Natural killer cell (primary cell): Measurements from ENCODE around the gene SLC38A1. TPM values are rescaled to one million over a fixed set of nuclear protein-coding genes. Genes with fewer than 3 reads are reported as not detected.

Experiments
- ATAC-seq, 3 donors: fragments of 150-1000 bp in 2 of 3; fragments of 200-7000 bp in 1 of 3; cut with Tn5 transposase; 1 replicate in 1 of 3; 2 replicates in 2 of 3; pipeline ENCODE4 v1.10.0; 2021; ENCODE audit warnings: mild to moderate bottlenecking in 2 of 3, moderate library complexity in 2 of 3
- DNase-seq, 2 donors: peaks; one replicate each; pipeline versions ENCODE4 v3.0.0 to v3.0.0-alpha.2; 2013 to 2021; ENCODE audit warnings: mixed read lengths in 1 of 2
- H3K27ac ChIP-seq: one replicate; pipeline ENCODE4 v1.5.1; 2013; ENCODE audit warnings: mild to moderate bottlenecking, low read length
- H3K27me3 ChIP-seq: one replicate; pipeline ENCODE4 v1.6.1; 2013; ENCODE audit warnings: low read length; ENCODE audit not compliant: control insufficient read depth, insufficient read depth
- H3K36me3 ChIP-seq: one replicate; pipeline ENCODE4 v1.6.1; 2013; ENCODE audit warnings: low read length; ENCODE audit not compliant: control insufficient read depth, insufficient read depth
- H3K4me1 ChIP-seq: one replicate; pipeline ENCODE4 v1.6.1; 2013; ENCODE audit warnings: low read length; ENCODE audit not compliant: control insufficient read depth, insufficient read depth
- H3K4me3 ChIP-seq: one replicate; pipeline ENCODE4 v1.5.1; 2013; ENCODE audit warnings: low read length
- H3K9me3 ChIP-seq: one replicate; pipeline ENCODE4 v1.6.1; 2013; ENCODE audit warnings: low read length; ENCODE audit not compliant: control insufficient read depth, insufficient read depth
- H3K27ac Mint-ChIP-seq, 2 donors: one replicate each; pipeline ENCODE4 v1.8.0; 2022; ENCODE audit warnings: mild to moderate bottlenecking in 2 of 2, mixed read lengths in 2 of 2, moderate library complexity in 1 of 2
- H3K27me3 Mint-ChIP-seq, 2 donors: one replicate each; pipeline ENCODE4 v1.8.0; 2022; ENCODE audit warnings: low read depth in 2 of 2, mixed read lengths in 2 of 2
- H3K36me3 Mint-ChIP-seq: one replicate; pipeline ENCODE4 v1.8.0; 2022; ENCODE audit warnings: mixed read lengths
- H3K4me1 Mint-ChIP-seq, 2 donors: one replicate each; pipeline ENCODE4 v1.8.0; 2022; ENCODE audit warnings: mixed read lengths in 2 of 2
- H3K4me3 Mint-ChIP-seq: one replicate; pipeline ENCODE4 v1.8.0; 2022; ENCODE audit warnings: mild to moderate bottlenecking, moderate library complexity, mixed read lengths
- H3K9me3 Mint-ChIP-seq, 2 donors: one replicate each; pipeline ENCODE4 v1.8.0; 2022; ENCODE audit warnings: mixed read lengths in 2 of 2
- WGBS: methylation state at CpG from one replicate; pipeline ENCODE4 v1.1.7; 2013; ENCODE audit warnings: missing lambda C conversion rate; ENCODE audit not compliant: insufficient coverage; 5-methylcytosine and 5-hydroxymethylcytosine counted together
- intact Hi-C: fragments of 100-400 bp; cut with micrococcal nuclease; formaldehyde crosslinking; loops from one replicate; pipeline ENCODE4 v1.14.2; 2022
- total RNA-seq, 4 donors: library from RNA; stranded (reverse); fragments of 120-200 nt in 1 of 4; gene quantifications; one replicate each; pipeline versions ENCODE4 v1.2.3 to v1.2.4, GENCODE V29; 2013 to 2022
- TF ChIP-seq, protein P1 (sequence below): fragments of 200-600 bp; IDR thresholded peaks from one replicate; pipeline ENCODE4 v1.8.0; 2022; ENCODE audit warnings: antibody characterized with exemption

The SLC38A1 gene
- total RNA-seq, 3 donors from 2014 or later (not counting 1 experiment from before 2014, with no cell fraction given) = 295 to 385 (median 354) TPM

DNA sequence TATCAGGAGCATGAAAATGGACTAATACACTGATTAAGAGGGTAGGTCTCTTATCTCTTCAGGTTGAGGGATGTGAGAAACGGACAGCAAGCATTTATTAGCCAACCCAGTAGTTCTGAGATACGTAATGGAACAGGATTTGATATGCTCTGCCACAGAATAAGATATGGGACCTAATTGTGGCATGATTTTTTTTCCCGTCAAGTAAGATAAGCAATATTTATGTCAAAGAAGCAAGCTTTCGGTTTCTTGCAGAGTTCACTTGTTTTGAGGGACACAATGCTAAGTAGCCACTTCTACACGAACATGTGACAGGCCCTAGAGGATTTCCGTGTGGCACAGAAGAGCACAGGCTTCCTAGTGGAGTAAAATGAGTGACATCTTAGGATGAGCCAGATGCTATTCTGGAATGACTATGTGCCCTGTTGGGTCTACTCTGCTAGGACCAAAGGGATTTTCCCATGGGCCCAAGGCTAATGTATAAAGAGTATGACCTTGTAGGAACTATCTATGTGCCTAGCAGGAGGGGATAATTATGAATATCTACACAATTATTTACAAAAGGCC is 57.9 kb downstream of the SLC38A1 start:
- Mint-ChIP-seq H3K9me3 (no peaks in the 10 kb centered on the region), H3K27me3 (no peaks in the 10 kb centered on the region), H3K4me3 (peak overlapping the region; percentile 25), H3K36me3 (peaks cover 8% of the 10 kb centered on the region), H3K4me1 (peaks cover 70 to 83% of the 10 kb centered on the region in 2 donors), H3K27ac (peak overlapping the region; percentile 97 to 98)
- Histone ChIP-seq H3K27ac (peak overlapping the region; percentile 80), H3K4me1 (peaks cover 37% of the 10 kb centered on the region), H3K9me3 (no peaks in the 10 kb centered on the region), H3K27me3 (no peaks in the 10 kb centered on the region), H3K4me3 (no peak overlapping the region), H3K36me3 (peaks cover 48% of the 10 kb centered on the region)
- DNase-seq (peak in 1 of 2 donors; percentile 48), ATAC-seq (no peak)
- WGBS = 82% methylated on average over 6 of the region's 6 CpGs
- intact Hi-C loops = loop anchor here (1.0 kb wide), 1 partner anchor 58 kb away; the partner anchor contains the start of gene SLC38A1
- TF ChIP-seq, protein P1, sequence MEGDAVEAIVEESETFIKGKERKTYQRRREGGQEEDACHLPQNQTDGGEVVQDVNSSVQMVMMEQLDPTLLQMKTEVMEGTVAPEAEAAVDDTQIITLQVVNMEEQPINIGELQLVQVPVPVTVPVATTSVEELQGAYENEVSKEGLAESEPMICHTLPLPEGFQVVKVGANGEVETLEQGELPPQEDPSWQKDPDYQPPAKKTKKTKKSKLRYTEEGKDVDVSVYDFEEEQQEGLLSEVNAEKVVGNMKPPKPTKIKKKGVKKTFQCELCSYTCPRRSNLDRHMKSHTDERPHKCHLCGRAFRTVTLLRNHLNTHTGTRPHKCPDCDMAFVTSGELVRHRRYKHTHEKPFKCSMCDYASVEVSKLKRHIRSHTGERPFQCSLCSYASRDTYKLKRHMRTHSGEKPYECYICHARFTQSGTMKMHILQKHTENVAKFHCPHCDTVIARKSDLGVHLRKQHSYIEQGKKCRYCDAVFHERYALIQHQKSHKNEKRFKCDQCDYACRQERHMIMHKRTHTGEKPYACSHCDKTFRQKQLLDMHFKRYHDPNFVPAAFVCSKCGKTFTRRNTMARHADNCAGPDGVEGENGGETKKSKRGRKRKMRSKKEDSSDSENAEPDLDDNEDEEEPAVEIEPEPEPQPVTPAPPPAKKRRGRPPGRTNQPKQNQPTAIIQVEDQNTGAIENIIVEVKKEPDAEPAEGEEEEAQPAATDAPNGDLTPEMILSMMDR = no peak

DNA sequence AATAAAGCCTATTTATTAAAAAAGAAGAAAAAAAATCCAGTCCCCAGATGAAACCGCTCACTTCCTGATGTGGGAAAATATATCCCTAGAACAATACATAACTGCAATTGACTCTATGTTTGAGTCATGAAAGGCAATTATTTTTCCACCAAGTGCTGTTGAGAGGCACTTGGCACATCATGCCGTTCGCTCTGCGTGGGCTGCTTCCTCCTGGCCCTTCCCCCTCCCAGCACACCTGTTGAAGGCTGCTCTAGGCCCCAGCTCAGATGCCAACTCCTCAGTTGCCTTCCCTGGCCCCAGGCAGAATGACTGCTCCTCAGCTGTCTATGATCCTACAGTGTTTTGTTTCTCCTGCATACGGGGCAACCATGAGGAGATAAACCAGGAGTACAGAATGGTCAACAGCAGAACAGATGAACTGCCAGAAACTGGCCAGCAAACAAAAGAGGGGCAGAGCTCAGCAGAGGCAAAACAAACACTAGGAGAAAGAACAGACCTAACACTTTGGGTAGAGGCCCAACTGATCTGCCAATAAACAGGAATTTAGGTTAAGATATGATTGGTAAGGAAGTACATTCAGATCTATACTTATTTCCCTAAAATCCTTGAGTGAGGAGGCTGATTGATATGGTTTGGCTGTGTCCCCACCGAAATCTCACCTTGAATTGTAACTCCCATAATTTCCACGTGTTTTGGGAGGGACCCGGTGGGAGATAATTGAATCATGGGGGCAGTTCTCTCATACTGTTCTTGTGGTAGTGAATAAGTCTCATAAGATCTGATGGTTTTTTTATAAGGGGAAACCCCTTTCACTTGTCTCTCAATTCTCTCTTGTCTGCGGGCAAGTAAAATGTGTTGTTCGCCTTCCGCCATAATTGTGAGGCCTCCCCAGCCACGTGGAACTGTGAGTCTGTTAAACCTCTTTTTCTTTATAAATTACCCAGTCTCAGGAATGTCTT is 58.6 kb downstream of the SLC38A1 start:
- TF ChIP-seq, protein P1 = no peak
- DNase-seq (peak in 1 of 2 donors; percentile 79), ATAC-seq (peak in 2 of 3 donors; percentile 21 to 38)
- Mint-ChIP-seq H3K9me3 (no peaks in the 10 kb centered on the region), H3K36me3 (peaks cover 8% of the 10 kb centered on the region), H3K4me3 (peak overlapping the region; percentile 33), H3K4me1 (peaks cover 63 to 76% of the 10 kb centered on the region in 2 donors), H3K27ac (peak overlapping the region; percentile 97 to 98), H3K27me3 (no peaks in the 10 kb centered on the region)
- H3K9me3 ChIP-seq = no peaks in the 10 kb centered on the region
- intact Hi-C loops = loop anchor here (1.0 kb wide), 1 partner anchor 59 kb away; the partner anchor contains the start of gene SLC38A1
- H3K27ac ChIP-seq = peak overlapping the region; percentile 80
- 39% methylated on average over 9 of the region's 12 CpGs for WGBS
- H3K27me3 ChIP-seq = no peaks in the 10 kb centered on the region
- no peak overlapping the region for H3K4me3 ChIP-seq
- H3K4me1 ChIP-seq = peaks cover 30% of the 10 kb centered on the region
- H3K36me3 ChIP-seq = peaks cover 55% of the 10 kb centered on the region

GRCh38 chr12:46209170-46209569 is 59.7 kb downstream of the SLC38A1 start:
- Mint-ChIP-seq H3K4me3 (peak overlapping the region; percentile 33), H3K27ac (peak overlapping the region; percentile 97 to 98), H3K9me3 (no peaks in the 10 kb centered on the region), H3K4me1 (peaks cover 54 to 66% of the 10 kb centered on the region in 2 donors), H3K36me3 (peaks cover 10% of the 10 kb centered on the region), H3K27me3 (no peaks in the 10 kb centered on the region)
- Histone ChIP-seq H3K27me3 (no peaks in the 10 kb centered on the region), H3K9me3 (no peaks in the 10 kb centered on the region), H3K27ac (peak overlapping the region; percentile 80), H3K4me3 (no peak overlapping the region), H3K4me1 (peaks cover 22% of the 10 kb centered on the region), H3K36me3 (peaks cover 66% of the 10 kb centered on the region)
- ATAC-seq (peak in 2 of 3 donors; percentile 32 to 36), DNase-seq (peak in 1 of 2 donors; percentile 53)
- 50% methylated on average over 3 of the region's 4 CpGs for WGBS
- TF ChIP-seq, protein P1 = no peak
- intact Hi-C loops = no loop called here
